GM21528 (cell line): ENCODE measurements around the gene RYR1.
"Not testable (repeated sequence)": the region's sequence is repeated elsewhere in the genome, so short reads cannot be mapped to it uniquely, and the experiment has no call there.

Source experiments
- ATAC-seq: cut with Tn5 transposase; IDR thresholded peaks from one replicate; pipeline ENCODE4 v1.9.1; 2021; ENCODE audit warnings: mild to moderate bottlenecking, moderate library complexity; ENCODE audit not compliant: unreplicated experiment, low FRiP score

RYR1 gene

GRCh38 chr19:38425222-38425809 lies 8.2 kb upstream of the RYR1 start:
- ATAC-seq = no peak

- no peak for ATAC-seq
Observed at GRCh38 chr19:38425810-38426466, 7.6 kb upstream of the RYR1 start, which contains the start of gene RASGRP4. RASGRP4 (minus strand) TSS chr19:38426219; CDS start chr19:38426091, 128 bp downstream.

- not testable (repeated sequence) for ATAC-seq
Observed at GRCh38 chr19:38427035-38427677, 6.3 kb upstream of the RYR1 start.

GRCh38 chr19:38429055-38429810 lies 4.3 kb upstream of the RYR1 start:
- no peak for ATAC-seq

DNA sequence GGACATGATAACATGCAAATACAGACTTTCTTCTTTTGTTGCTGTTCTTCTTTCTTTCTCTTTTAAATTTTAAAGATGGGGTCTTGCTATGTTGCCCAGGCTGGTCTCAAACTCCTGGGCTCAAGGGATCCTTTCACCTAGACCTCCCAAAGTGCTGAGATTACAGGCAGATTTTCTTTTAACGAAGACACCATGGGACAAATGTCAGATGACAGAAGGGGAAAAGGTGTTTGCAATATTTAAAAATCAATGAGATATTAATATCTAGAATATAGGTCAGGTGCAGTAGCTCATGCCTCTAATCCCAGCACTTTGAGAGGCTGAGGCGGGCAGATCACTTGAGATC lies 3.7 kb upstream of the RYR1 start:
- ATAC-seq = no peak

DNA sequence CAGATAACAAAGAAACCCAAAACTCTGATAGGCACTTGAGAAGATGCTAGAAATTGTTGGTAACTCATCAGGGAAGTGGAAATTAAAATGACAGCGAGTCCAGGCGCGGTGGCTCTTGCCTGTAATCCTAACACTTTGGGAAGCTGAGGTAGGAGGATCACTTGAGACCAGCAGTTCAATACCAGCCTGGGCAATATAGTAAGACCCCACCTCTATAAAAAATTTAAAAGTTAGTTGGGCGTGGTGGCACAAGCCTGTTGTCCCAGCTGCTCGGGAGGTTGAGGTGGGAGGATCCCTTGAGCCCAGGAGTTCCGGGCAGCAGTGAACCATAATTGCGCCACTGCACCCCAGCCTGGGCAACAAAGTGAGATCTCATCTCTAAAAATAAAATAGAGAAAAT lies 2.6 kb upstream of the RYR1 start:
- ATAC-seq = no peak

DNA sequence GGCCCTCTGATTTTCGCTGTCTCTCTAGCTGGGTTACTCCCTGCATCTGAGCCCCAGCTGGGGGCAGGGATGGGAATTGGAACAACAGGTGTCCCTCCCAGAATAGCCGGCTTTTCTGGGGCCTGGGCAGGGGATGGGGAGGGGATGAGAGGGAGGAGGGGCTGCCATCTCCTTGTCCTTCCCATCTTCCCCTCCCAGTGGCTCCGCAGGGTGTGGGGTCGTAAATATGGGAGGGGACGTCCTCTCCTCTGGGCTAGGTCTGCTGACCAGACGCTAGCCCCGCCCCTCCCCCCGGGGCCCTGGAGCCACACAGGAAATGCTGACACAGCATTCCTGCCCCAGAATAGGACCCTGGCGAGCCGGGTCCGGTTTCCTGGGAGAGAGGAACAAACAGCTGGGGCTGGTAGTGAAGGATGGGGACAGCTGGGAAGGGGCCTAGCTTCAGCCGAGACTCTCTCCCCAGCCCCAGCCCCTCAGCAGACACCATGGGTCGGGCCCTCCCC lies 1.1 kb downstream of the RYR1 start:
- ATAC-seq = no peak

DNA sequence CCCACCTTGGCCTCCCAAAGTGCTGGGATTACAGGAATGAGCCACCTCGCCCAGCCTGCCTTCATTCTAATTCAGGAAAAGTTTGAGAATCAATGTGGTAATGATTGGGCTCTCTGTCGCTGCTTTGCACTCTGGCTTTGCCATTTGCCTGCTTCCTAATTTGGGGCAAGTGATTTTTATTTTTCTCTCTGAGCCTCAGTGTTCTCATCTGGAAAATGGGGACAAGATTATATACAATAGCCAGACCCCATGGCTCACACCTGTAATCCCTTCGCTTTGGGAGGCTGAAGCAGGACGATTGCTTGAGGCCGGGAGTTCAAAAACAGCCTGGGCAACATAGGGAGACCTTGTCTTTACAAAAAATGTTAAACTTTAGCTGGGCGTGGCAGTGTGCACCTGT lies 3.8 kb downstream of the RYR1 start:
- no peak for ATAC-seq

DNA sequence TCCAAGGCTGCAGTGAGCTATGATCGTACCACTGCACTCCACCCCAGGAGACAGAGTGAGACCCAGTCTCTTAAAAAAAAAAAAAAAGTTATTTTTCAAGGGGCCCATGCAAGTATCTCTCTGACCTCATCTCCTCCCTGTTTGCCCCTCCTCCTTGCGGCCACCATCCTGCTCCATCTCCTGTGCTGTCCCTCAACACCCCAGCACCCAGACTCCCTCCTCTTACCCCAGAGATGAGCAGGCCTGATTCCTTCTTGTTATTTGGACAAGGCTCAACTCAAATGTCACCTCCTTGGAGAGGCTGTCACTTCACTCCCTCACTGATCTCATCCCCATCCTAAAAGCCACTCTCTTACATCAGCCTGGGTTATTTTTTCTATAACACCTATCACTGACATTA lies 4.4 kb downstream of the RYR1 start:
- ATAC-seq = no peak

- no peak for ATAC-seq
Observed at GRCh38 chr19:38440592-38440991, 7.1 kb downstream of the RYR1 start.

DNA sequence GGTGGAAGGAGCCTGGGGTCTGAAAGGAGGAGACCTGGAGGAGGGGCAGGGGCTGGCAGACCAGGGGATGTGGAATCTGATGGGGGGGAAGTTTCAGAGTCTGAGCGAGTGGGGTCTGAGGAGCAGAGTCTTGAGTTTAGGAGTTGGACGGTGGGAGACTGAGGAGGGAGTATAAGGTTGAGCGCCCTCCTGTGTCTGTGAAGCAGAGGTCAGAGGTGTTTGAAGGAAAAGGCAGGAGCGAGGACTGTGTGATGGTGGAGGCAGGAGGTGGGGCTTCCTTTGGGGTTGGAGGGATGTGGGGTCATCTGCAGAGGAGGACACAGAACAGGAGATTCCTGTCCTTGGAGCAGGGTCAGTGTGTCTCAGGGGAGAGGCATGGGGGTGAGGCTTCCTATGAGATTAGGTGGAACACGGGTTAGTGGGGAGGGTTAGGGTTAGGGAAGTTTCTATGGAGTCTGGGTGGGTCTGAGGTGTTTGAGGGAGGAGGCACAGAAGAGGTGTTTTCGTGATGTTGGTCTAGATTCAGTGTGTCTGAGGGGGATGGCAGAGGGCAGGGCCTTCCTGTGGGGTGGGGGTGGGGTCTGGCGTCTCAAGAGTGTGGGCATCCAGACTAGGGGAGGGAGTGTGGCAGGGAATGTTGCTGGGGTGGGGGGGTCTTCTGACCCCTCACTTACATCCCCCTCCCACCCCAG lies 8.3 kb downstream of the RYR1 start:
- no peak for ATAC-seq

DNA sequence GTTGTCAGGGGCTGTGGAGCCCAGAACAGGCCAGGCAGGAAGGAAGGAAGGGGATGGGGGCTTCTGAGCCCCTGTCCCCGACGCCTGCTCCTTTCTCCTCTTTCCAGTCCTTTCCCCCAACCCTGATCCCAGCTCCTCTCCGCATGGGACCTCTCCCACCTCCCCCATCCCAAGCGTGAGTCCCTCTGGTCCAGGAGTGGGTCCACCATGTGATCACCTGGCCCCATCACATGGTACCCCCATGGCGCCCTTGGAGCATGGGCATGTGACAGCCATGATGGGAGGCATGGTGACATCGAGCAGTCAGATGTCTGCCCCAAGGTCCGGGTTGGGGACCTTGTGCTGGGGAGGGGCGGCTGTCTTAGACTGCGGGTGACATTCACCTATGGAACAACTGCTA lies 9.2 kb downstream of the RYR1 start:
- ATAC-seq = no peak

DNA sequence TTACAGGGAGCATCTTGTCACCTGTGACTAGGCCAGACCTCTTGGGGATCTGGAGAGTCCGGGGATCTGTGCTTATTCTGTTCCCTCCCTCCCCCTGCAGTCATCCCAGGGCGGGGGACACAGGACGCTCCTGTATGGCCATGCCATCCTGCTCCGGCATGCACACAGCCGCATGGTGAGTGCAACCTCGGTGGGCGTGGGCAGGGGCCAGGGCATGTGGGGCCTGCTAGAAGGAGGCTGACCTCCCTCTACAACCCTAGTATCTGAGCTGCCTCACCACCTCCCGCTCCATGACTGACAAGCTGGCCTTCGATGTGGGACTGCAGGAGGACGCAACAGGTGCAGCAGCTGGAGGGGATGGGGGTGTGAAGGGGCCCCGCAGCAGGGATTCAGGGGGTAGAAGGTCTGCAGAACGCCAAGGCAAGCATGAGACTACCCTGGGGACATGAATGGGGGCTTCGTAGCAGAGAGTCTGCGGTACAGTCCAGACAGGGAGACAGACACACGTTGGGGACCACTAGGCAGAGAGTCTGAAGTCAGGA lies 10.0 kb downstream of the RYR1 start:
- ATAC-seq = no peak

DNA sequence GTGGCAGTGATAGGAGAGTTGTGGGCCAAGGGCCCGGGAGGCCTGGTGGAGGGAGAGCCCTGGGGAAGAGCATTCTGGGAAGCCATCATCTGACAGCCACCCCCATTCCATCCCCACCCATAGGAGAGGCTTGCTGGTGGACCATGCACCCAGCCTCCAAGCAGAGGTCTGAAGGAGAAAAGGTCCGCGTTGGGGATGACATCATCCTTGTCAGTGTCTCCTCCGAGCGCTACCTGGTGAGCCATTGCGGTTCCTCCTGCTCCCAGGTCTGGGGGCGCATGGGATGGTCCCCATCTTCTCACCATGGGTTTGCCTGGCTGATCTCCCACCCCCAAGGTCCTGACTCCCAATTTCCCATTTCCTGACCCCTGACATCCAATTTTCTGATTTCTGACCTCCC lies 10.5 kb downstream of the RYR1 start:
- no peak for ATAC-seq

DNA sequence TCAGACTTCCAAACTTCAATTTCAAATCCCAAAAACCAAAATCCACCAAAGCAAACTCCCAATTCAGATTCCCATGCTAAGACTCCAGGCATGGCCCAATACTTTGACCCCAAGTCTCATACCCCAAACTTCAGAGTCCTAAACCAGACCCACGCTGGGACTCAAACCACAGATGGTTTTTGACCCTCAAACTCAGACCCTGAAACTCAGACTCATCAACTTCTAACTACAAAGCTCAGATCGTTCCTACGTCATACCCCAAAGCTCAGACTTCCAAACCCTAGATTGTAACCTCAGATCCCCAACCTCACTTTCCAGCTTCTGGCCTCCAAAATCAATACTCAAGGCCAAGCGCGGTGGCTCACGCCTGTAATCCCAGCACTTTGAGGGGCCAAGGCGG lies 11.9 kb downstream of the RYR1 start:
- no peak for ATAC-seq

- no peak for ATAC-seq
Observed at GRCh38 chr19:38448225-38448624, 14.7 kb downstream of the RYR1 start.

- no peak for ATAC-seq
Observed at GRCh38 chr19:38449518-38449917, 16.0 kb downstream of the RYR1 start.

DNA sequence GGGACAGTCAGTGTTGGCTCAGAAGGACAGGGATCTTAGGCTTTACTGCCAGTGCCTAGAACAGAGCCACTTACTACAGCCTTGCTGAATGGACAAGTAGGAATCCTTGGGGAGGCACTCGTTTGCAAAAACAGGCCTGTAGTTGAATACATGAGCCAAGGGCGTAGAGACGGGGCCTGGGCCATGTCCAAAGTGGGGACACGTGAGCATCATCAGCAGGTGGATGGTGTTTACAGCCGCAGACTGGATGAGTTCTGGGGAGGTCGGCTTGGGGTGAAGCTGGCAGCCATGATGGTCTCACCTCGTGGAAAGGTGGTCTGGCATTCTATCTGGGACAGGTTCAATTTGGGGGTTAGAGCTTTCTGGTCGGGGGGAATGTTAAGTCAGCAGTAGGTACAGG lies 17.5 kb downstream of the RYR1 start:
- ATAC-seq = no peak

DNA sequence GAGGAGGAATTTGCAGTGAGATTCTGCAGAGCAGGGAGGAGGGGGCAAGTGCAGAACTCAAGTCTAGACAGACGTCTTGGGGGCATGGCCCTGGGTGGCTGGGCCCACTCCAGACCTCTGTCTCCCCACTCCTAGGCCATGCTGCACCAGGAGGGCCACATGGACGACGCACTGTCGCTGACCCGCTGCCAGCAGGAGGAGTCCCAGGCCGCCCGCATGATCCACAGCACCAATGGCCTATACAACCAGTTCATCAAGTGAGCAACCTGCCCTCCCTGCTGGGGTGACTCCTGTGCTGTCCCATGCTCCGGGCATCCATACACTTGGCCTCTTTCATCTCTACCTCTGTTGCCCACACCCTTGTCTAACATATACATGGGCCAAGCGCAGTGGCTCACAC lies 18.1 kb downstream of the RYR1 start:
- no peak for ATAC-seq
